C4-2B (cell line): ENCODE results near the gene TST.

Source experiments
- H3K27ac ChIP-seq: fragments of 450-650 bp; 2 replicates; pipeline ENCODE4 v1.5.1; 2017
- ZFX ChIP-seq: fragments of 450-650 bp; IDR thresholded peaks from 2 replicates; pipeline ENCODE4 v1.6.1; 2017
- TF ChIP-seq, protein P1 (sequence below): fragments of 450-650 bp; conservative IDR thresholded peaks from 2 replicates; pipeline ENCODE4 v1.5.1; 2017; ENCODE audit warnings: mild to moderate bottlenecking

The TST gene

DNA sequence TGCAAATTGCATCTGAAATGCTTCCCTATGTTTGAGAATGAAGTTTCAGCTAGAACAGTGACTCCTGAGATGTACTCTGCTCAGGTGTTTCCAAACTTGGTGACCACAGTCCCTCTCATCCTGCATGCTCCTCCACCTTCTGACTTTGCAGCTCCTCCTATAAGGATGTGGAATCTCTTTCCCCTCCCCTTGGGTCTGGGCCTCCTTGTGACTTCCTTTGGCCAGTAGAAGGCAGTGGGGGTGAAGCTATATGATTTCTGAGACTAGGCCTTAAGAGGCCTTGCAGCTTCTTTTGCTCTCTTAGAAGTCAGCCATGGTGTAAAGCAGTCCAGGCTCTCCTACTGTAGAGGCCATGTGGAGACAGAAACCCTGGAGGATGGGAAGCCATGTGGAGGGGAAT, 55.1 kb downstream of the TST start:
- H3K27ac ChIP-seq = no peak overlapping the region
- TF ChIP-seq ZFX = no peak

DNA sequence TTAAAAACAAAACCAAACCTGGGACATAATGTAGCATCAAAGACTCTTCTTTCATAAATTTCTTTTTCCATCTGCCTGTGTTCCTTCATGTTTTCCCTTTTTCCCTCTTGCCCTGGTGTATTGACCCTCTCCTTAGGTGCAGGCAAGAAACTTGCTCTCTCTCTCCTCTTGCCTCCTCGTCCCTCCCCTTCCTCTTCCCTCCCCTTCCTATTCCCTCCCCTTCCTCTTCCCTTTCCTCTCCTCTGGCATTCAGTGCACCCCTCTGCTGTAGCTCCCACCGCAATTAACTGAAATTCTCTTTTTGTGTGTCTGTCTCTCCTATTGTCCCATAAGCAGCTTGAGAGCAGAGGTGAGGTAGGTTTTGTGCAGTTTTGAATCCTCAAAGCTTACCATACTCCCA, 55.9 kb downstream of the TST start:
- TF ChIP-seq ZFX = no peak
- TF ChIP-seq, protein P1, sequence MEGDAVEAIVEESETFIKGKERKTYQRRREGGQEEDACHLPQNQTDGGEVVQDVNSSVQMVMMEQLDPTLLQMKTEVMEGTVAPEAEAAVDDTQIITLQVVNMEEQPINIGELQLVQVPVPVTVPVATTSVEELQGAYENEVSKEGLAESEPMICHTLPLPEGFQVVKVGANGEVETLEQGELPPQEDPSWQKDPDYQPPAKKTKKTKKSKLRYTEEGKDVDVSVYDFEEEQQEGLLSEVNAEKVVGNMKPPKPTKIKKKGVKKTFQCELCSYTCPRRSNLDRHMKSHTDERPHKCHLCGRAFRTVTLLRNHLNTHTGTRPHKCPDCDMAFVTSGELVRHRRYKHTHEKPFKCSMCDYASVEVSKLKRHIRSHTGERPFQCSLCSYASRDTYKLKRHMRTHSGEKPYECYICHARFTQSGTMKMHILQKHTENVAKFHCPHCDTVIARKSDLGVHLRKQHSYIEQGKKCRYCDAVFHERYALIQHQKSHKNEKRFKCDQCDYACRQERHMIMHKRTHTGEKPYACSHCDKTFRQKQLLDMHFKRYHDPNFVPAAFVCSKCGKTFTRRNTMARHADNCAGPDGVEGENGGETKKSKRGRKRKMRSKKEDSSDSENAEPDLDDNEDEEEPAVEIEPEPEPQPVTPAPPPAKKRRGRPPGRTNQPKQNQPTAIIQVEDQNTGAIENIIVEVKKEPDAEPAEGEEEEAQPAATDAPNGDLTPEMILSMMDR = no peak

DNA sequence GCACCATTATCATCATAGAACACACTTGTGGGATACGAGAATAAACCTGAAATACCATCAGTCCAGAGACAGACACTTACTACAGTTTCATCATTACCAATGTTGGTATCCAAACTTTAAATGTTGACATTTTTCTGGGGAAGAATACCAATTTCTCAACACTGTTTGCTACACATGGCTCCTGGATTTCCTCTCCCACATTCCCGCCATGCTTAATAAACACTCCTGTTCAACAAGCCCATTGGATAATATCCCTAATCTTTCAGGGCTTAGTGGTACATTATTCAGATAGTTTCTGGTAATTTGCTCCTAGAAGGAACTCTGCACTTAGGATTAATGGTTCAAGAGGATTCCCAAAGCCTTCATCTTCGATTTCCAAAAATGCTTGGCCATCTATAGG, 57.6 kb downstream of the TST start:
- H3K27ac ChIP-seq = no peak overlapping the region
- TF ChIP-seq ZFX = no peak

More for the DNA sequence above, 55.9 kb downstream of the TST start:
- no peak overlapping the region for H3K27ac ChIP-seq
